Measurements from ENCODE around the gene CBX7. TPM values are rescaled to one million over a fixed set of nuclear protein-coding genes. Genes with fewer than 3 reads are reported as not detected.

The CBX7 gene
- total RNA-seq, 1 experiment from 2014 or later: 3.7 TPM

DNA sequence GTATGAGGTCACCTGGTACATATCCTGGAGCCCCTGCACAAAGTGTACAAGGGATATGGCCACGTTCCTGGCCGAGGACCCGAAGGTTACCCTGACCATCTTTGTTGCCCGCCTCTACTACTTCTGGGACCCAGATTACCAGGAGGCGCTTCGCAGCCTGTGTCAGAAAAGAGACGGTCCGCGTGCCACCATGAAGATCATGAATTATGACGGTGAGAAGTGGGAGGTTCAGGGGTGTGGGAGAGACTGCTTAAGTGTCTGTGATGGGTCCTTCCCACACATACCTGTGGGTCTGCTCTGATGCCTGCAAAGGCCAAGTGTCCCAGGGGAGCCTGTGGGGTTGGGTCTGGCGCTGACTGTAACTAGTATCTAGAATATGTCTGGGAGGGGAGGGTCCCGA lies 71.5 kb downstream of the CBX7 start:
- H3K23ac ChIP-seq (ENCODE audit: insufficient read length, low read depth, low read length): no peak overlapping the region
- H3K9ac ChIP-seq (ENCODE audit: extremely low read depth, insufficient read length, low read length): no peak overlapping the region
- no peak overlapping the region for H4K8ac ChIP-seq (replicated peaks; ENCODE audit: insufficient read length, low read depth, low read length)
- WGBS (ENCODE audit: extremely low coverage, insufficient read length, low lambda C conversion rate): no CpG with 5 or more reads among the region's 12 CpGs
- Mint-ChIP-seq H3K4me1 (peaks cover 12 to 29% of the 10 kb centered on the region in 2 experiments), H3K36me3 (ENCODE audit: insufficient read depth in 1 of 3, low read depth in 3 of 3) (no peaks in the 10 kb centered on the region), H3K27me3 (ENCODE audit: low read depth) (no peaks in the 10 kb centered on the region; the same call in 1 of the 2 replicates), H3K9me3 (no peaks in the 10 kb centered on the region), H3K4me3 (no peak overlapping the region), H3K27ac (no peak overlapping the region; a peak in 1 of 7 replicates)
- no peak overlapping the region for H2BK20ac ChIP-seq (ENCODE audit: low read depth, low read length, poor library complexity, severe bottlenecking)
- H3K56ac ChIP-seq (ENCODE audit: insufficient read length, low read depth, low read length): no peak overlapping the region
- H3K79me1 ChIP-seq (ENCODE audit: insufficient read depth, low read depth, low read length, poor library complexity, severe bottlenecking): no peaks in the 10 kb centered on the region
- H2AFZ ChIP-seq (ENCODE audit: low read length): no peak overlapping the region
- no peaks in the 10 kb centered on the region for H3K4me1 ChIP-seq (ENCODE audit: insufficient read depth, low read length)
- no peak overlapping the region for H2BK15ac ChIP-seq (ENCODE audit: low read depth, low read length)
- no peak overlapping the region for H4K5ac ChIP-seq (ENCODE audit: insufficient read length, low read depth, low read length)
- no peak overlapping the region for H3K18ac ChIP-seq (ENCODE audit: insufficient read length, low read depth, low read length)
- no peak overlapping the region for H2AK5ac ChIP-seq (ENCODE audit: insufficient read length, low read length)
- no peaks in the 10 kb centered on the region for H3K79me2 ChIP-seq (ENCODE audit: insufficient read depth, low read length)
- no peak overlapping the region for H2BK12ac ChIP-seq (ENCODE audit: insufficient read length, low read depth, low read length)
- H2BK120ac ChIP-seq (ENCODE audit: low read depth, low read length, poor library complexity, severe bottlenecking): no peak overlapping the region
- no peaks in the 10 kb centered on the region for H3K27me3 ChIP-seq (ENCODE audit: insufficient read depth, low read length)
- DNase-seq: no peak
- no peak overlapping the region for H3K14ac ChIP-seq (ENCODE audit: insufficient read depth, low read length)
- no peaks in the 10 kb centered on the region for H4K20me1 ChIP-seq (ENCODE audit: control insufficient read depth, insufficient read depth, insufficient read length)
- TF ChIP-seq, protein P1, sequence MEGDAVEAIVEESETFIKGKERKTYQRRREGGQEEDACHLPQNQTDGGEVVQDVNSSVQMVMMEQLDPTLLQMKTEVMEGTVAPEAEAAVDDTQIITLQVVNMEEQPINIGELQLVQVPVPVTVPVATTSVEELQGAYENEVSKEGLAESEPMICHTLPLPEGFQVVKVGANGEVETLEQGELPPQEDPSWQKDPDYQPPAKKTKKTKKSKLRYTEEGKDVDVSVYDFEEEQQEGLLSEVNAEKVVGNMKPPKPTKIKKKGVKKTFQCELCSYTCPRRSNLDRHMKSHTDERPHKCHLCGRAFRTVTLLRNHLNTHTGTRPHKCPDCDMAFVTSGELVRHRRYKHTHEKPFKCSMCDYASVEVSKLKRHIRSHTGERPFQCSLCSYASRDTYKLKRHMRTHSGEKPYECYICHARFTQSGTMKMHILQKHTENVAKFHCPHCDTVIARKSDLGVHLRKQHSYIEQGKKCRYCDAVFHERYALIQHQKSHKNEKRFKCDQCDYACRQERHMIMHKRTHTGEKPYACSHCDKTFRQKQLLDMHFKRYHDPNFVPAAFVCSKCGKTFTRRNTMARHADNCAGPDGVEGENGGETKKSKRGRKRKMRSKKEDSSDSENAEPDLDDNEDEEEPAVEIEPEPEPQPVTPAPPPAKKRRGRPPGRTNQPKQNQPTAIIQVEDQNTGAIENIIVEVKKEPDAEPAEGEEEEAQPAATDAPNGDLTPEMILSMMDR (conservative IDR thresholded peaks at IDR 0.05): no peak
- no peak overlapping the region for H3T11ph ChIP-seq (ENCODE audit: low read length)
- H3K23me2 ChIP-seq (ENCODE audit: insufficient read length, low read depth, low read length, poor library complexity, severe bottlenecking): no peaks in the 10 kb centered on the region
- H3K27ac ChIP-seq (ENCODE audit: insufficient read length, low read depth, low read length): no peak overlapping the region
- no peak overlapping the region for H2BK5ac ChIP-seq (ENCODE audit: insufficient read length, low read length)
- no peak overlapping the region for H4K91ac ChIP-seq (ENCODE audit: insufficient read length, low read depth, low read length)
- no peak overlapping the region for H3K4ac ChIP-seq (ENCODE audit: low read depth, low read length)
- H3K4me2 ChIP-seq (ENCODE audit: insufficient read depth, insufficient read length, low read length): no peak overlapping the region
- H3K9me3 ChIP-seq (ENCODE audit: control insufficient read depth, low read depth, low read length): no peaks in the 10 kb centered on the region

Other genes with a start within 250 kb of the CBX7 start
- not detected in 2 replicates for gene APOBEC3A, start 195.1 kb downstream of the CBX7 start, total RNA-seq (2021)
- gene APOBEC3B, start 170.3 kb downstream of the CBX7 start, total RNA-seq (2021): 28.1 and 29.0 TPM in 2 replicates
- 31.7 and 32.1 TPM in 2 replicates for gene APOBEC3C, start 138.4 kb downstream of the CBX7 start, total RNA-seq (2021)
- gene APOBEC3D, start 131.6 kb downstream of the CBX7 start, total RNA-seq (2021): 8.6 and 9.4 TPM in 2 replicates
- 8.9 and 11.6 TPM in 2 replicates for gene APOBEC3F, start 111.8 kb downstream of the CBX7 start, total RNA-seq (2021)
- gene APOBEC3G, start 75.4 kb downstream of the CBX7 start, total RNA-seq (2021): 1.6 and 2.4 TPM in 2 replicates
- gene APOBEC3H, start 55.4 kb downstream of the CBX7 start, total RNA-seq (2021): 0.48 TPM in 2 replicates
- 6.1 and 7.1 TPM in 2 replicates for gene PDGFB, start 92.3 kb upstream of the CBX7 start, total RNA-seq (2021)
- gene RPL3, start 166.9 kb upstream of the CBX7 start, total RNA-seq (2021): 2,830 and 2,855 TPM in 2 replicates
- 13.2 and 14.3 TPM in 2 replicates for gene SYNGR1, start 197.3 kb upstream of the CBX7 start, total RNA-seq (2021)
- gene TAB1, start 247.1 kb upstream of the CBX7 start, total RNA-seq (2021): 16.6 and 20.3 TPM in 2 replicates

Measured in H9 (cell line).